ENCODE data around the gene MAP3K21.

Gene MAP3K21

DNA sequence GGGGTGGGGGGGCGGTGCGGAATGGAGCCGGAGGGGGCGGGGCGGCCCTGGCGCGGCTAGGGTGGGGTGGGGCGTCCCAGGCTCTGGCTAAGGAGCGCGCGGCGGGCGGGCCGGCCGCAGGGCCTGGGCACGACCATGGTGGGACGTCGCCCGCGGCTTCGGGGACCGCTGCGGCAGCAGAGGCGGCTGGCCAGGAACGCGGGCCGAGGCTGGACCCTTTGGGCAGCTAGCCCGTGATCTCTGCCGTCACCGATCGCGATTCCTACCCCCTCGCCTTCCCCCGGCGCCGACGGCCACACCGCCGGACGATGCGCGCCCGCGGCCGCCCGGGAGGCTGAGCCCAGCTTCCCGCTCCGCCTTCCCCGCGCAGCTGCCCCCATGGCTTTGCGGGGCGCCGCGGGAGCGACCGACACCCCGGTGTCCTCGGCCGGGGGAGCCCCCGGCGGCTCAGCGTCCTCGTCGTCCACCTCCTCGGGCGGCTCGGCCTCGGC is at the start of gene MAP3K21:
Gene MAP3K21, plus strand, starts transcription at position 74 of the 491 bp plus-strand sequence. Its CDS starts 305 bp downstream, at position 379.
- DNase-seq = peak; percentile 43
- in situ Hi-C loops (cut with MboI; ENCODE audit: low pct_unique_long_range_greater_than_20kb, low sequenced_read_pairs) = no loop called here

DNA sequence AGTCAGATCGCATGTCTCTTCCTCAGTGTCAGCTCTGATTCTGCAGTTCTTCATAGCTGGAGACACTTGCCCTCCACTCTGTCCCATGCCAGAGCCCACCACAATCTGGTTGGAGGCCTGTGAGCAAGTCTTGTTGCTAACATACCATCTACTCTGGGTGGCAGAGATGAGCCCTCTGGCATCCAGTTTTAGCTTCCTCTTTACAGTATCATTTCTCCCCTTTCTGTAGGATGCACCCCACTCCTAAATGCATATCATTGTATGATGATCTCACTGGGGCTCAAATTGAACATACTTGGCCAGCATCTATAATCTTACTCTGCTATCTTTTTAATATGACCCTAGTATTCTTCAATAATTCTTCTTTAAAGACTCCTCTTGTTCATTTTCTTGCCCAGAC is 48.9 kb upstream of the MAP3K21 start:
- in situ Hi-C loops (cut with MboI; ENCODE audit: low pct_unique_long_range_greater_than_20kb, low sequenced_read_pairs) = no loop called here
- no peak for DNase-seq

DNA sequence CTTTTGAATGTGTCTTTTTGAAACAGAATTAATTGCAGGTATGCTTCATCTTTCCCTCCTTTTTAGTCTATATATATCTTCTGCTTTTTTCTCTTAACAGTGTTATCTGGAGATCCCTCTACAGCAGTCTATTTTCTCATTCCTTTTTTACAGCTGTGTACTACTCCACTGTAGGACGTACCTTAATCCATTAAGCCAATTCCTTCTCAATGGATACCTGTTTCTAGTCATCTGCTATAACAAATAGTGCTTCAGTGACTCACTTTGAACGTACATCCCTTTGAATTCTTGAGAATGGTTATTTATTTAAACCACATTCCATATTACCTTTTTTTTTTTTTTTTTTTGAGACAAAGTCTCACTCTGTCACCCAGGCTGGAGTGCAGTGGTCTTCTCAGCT is 47.6 kb upstream of the MAP3K21 start:
- in situ Hi-C loops (cut with MboI; ENCODE audit: low pct_unique_long_range_greater_than_20kb, low sequenced_read_pairs) = no loop called here
- DNase-seq = no peak

DNA sequence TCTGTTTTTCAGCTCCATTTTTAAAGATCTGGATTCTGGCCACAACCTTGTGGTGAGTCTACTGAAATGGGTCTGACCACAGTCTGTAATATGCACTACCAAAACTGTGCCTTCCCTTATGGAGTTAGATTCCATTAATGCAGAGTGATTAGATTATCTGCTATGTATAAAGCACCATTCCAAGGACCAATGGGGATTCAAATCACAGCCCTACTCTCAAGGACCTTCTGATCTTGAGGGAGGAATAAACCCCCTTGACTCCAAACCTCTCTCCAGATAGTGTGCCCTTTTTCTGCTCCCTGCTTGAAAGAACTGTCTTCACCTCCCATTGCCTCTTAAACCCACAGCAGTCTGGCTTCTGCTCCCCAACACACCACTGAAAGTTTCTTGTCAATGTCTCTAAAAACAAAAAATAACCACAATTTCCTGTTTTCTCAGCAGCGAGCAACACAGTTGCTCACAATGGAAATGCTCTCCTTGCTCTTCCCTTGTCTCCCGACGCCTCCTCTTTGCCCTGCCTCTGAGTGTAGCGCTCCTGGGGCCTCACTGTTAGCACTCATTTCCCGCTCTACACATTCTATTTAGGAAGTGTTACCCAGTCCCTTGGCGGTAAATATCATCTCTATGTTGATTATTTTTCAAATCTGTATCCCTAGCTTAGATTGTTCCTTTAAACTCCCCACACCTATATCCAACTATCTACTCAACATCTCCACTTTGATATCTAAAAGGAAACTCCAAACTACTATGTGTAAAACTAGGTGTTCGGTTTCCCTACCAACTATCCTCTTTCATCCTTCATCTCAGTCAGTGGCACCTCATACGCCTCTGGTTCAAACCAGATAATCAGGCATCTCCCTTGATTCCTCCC is 45.6 kb upstream of the MAP3K21 start:
- in situ Hi-C loops (cut with MboI; ENCODE audit: low pct_unique_long_range_greater_than_20kb, low sequenced_read_pairs) = no loop called here
- peak; percentile 41 for DNase-seq

DNA sequence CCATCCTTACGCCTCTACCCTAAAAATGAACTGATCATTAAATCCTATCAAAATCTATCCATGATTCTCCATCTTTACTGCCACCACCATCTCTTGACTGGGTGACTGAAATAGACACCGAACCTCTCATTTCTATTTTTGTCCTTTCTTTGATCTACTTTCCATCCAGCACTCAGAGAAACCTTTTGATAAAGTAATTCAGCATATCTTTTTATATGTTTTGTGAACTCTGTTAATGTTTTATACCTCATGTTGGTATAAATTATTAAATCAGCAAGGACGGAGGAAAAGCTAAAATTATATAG is 45.0 kb upstream of the MAP3K21 start:
- in situ Hi-C loops (cut with MboI; ENCODE audit: low pct_unique_long_range_greater_than_20kb, low sequenced_read_pairs) = no loop called here
- no peak for DNase-seq

DNA sequence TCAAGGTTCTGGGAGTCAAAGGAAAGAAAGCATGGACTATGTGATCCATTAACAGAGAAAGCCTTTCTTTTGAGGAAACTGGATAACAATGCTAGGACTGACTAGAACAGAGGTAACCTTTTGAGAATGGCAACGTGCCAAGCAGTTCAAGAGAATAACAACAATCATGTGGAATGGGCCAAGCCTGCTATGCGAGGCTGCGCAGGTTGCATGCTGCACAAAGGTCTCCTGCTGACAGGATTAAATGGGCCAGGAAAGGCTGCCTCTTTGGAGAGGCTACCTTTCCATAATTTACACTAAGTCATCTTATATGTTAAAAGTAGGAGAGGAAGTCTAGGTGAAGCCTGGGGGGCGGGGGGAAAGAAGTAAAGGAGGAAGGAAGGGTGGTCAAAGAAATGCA is 37.8 kb upstream of the MAP3K21 start:
- DNase-seq = no peak
- in situ Hi-C loops (cut with MboI; ENCODE audit: low pct_unique_long_range_greater_than_20kb, low sequenced_read_pairs) = no loop called here

DNA sequence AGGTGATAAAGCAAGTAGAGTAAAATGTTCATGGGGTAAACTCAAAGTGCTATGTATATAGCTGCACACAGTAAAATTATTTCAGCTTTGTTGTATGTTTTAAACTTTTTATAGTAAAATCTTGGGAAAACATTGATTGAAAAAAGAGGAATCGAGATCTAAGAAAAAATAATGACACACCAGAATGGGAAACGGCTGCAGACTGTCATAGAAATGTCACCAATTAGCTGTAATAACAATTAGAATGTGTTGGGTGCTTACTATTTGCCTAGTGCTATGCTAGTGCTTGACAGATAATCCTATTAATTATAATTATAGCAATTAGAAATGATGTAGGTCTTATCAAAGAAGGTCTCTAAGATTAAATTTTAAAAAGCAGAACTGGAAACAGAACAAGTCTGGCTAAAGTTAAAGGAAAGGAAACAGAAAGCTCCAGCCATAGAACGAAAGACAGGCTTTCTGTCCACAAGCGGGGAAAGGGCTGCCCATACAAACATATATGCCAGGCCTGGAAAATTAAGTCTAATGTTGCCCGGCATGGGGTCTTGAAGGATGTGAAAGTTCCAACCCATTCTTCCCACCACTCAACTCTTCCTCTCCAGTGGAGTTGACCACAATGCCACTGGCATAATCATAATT is 37.0 kb upstream of the MAP3K21 start:
- in situ Hi-C loops (cut with MboI; ENCODE audit: low pct_unique_long_range_greater_than_20kb, low sequenced_read_pairs) = no loop called here
- no peak for DNase-seq

DNA sequence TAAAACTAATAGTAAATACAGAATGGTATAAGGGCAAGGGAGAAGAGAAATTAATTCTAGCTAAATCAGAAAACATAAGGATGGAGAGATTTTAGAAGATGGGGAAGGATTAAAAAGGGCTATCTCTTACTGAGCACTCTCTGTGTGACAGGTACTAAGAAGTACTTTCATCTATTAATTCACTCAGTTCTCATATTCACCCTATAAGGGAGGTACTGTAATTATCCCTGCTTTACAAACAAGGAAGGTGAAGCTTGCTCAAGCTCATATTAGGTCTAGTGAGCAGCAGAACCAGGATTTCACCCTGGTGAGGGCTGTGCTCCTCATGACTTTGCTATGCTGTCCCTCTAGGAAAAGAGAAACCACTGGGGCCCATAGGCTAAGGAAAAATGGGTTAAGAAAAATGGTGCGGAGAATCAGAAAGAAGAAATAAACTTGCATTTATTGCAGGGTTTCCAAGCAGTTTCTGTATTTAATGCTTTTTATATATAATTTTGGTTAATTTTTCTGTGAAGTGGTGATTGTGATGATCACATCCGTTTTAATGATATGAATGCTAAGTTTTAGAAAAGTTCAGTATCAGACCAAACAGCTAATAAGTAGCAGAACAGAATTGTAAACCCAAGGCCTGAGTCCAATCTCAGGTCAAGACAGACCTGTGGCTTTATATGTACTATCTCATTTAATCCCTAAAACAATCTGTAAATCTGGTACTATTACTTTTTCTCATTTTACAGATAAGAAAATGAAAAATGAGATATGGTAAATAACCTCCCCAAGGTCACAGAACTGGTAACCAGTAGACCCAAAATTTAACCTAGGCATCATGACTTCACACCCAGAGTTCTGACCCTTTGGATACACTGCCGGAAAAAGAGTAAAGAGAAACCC is 33.7 kb upstream of the MAP3K21 start:
- in situ Hi-C loops (cut with MboI; ENCODE audit: low pct_unique_long_range_greater_than_20kb, low sequenced_read_pairs) = no loop called here

DNA sequence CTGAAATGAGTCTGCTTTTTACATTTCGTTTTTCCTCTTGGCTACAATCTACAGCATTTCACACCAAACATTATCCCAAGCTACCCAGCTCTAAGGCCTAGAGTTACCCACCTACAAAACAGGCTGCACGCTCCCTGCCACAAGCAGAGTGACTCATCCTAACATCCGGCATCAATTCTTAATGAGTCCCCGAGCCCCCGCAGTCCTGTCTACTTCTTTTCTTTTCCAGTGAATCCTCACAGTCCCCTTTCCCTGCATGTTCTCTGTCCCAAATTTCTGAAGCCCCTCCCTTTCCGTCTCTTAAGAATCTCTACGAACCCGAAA is 32.6 kb upstream of the MAP3K21 start:
- in situ Hi-C loops (cut with MboI; ENCODE audit: low pct_unique_long_range_greater_than_20kb, low sequenced_read_pairs) = no loop called here
- peak; percentile 45 for DNase-seq

More for the DNA sequence above, 33.7 kb upstream of the MAP3K21 start:
- no peak for DNase-seq

DNA sequence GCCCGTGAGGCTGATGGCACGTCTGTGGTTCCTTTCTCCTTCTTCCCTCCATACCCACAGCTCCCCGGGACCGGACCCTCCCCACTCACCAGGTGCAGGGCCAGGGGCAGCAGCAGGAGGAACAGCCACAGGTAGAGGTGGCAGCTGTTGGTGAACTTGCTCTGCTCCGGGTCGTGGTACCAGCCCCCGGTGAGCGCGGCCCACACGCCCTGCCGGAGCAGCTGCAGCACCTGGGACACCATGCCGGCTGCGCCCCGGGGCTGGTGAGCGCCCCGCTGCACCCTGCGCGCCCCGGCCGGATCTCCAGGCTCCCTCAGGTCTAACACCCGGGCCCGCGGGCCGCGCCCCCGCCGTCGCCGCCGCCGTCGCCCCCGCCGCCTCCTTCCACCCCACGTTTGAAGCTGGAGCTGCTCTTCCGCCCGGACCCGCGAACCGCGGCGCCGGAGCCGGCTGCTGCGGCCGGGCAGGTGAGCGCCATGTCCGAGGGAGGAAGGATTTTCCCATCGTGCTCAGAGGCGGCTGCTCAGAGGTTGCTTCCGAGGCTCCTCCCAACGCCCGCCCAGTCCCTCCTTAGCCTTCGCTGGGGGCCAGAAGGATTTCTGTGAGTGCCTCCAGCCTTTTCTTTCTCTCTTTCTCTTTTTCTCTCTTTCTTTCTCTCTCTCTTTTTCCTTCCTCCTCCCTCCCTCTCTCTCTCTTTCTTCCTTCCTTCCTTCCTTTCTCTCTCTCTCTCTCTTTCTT is 32.1 kb upstream of the MAP3K21 start, which contains the start of gene PCNX2:
Gene PCNX2, minus strand, starts transcription at position 489 of the 738 bp plus-strand sequence. Its CDS starts 247 bp downstream, at position 242.
- DNase-seq = peak; percentile 26
- in situ Hi-C loops (cut with MboI; ENCODE audit: low pct_unique_long_range_greater_than_20kb, low sequenced_read_pairs) = no loop called here

DNA sequence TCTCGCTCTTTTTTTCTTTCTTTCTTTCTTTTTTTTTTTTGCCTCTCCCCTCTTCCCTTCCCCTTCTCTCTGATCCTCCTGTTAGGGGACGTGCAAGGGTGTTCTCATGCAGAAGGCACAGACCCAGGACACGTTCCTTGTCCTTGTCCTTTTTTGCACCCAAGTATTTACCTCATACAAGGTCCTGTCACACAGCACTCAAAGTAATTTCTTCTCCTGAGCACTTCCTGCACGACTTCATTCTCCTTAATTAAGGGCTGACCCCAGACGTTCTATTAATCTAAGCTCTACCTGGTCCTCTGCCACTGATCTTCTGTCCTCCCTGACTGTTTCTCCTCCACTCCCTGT is 31.6 kb upstream of the MAP3K21 start:
- in situ Hi-C loops (cut with MboI; ENCODE audit: low pct_unique_long_range_greater_than_20kb, low sequenced_read_pairs) = no loop called here
- DNase-seq = no peak

DNA sequence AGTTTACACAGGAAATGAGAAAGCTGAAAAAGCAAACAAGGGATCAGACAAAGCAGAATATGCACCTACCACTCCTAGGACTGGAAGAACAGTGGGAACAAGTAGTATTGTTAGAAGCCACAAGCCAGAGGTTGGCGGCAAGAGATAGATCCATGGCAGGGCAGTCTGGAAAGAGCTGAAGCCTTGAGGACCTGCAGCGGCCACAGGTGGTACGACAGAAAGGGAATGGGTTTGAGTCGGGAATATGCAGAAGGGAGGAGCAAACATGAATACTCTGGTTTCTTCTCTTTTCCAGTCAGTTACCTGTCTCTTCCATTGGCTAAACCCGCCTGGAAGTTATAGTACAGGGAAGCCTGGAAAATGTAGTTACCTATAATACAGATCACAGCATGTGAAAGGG is 28.1 kb upstream of the MAP3K21 start:
- DNase-seq = no peak
- in situ Hi-C loops (cut with MboI; ENCODE audit: low pct_unique_long_range_greater_than_20kb, low sequenced_read_pairs) = no loop called here

DNA sequence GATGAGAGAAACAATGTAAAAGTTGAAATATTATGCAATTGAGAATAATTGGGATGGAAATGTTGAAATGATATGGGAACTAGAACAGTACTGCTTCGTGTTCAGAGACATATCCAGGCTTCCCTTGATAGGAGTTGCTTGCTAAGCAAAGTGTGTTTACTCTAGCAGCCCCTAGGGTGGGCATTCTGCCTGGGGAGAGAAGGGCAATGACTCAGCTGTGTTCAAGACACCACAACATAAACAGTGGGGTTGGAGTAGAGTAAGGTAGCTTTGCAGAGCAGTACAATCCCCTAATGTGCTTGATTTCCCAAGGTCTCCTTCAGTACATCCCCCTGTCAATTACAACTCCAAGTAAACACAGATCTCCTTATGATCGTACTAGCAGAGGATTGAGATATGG is 27.2 kb upstream of the MAP3K21 start:
- in situ Hi-C loops (cut with MboI; ENCODE audit: low pct_unique_long_range_greater_than_20kb, low sequenced_read_pairs) = no loop called here
- no peak for DNase-seq

DNA sequence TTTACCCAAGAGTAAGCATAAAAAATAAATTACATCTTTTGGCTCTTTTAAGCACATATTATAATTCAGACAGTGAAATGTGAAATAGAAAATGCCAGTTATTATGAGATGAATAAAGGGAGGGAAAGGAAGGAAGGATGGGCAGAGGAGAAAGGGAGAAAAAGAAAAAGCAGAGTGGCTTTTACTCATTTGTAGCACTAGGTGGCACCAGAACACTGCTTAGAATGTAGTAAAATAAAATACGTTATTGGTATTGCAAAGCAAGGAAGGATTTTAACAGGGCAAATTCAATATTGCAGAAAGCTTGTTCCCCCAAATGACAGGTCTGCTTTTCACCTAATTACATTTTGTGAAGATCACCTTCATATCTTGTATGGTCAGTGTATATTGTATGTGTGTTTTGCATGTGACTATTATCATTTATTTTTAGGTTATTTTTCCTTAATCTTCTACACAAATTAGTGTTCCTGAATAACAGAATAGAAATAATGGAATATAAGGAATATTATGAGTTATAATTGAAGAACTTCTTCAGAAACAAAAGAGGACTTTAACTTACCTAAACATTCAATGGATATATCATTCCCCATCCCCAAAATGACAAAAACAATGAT is 22.9 kb upstream of the MAP3K21 start:
- in situ Hi-C loops (cut with MboI; ENCODE audit: low pct_unique_long_range_greater_than_20kb, low sequenced_read_pairs) = no loop called here
- DNase-seq = peak; percentile 59

DNA sequence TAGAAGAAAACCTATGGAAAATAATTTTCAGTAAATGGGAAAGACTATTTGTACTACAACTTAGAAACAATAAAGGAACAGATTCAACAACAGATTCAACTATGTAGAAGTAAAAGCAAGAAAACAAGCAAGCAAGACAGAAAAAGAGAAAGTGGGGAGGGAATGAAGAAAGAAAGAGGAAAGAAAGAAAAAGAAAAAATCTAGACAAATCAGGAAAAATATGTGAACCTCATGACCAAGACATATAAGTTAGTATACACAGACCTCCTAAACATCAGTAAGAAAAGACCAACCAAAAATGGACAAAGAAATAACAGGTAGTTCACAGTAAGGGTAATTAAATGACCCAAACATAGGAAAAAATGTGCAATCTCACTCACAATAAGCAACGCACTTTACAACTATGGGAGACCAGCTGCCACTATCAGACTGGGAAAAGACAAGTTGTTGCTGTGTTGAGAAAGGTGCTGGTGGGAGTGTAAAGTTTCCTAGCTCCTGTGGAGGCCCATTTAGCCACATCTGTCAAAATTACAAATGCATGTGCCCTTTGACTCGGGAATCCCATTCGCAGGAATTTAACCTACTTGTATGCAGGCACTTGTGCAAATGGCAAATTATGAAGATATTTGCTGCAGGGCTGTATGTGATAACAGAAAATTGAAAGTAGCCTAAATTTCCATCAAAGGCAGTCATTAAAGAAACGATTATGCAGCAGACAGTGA is 13.9 kb upstream of the MAP3K21 start:
- no peak for DNase-seq
- in situ Hi-C loops (cut with MboI; ENCODE audit: low pct_unique_long_range_greater_than_20kb, low sequenced_read_pairs) = no loop called here

DNA sequence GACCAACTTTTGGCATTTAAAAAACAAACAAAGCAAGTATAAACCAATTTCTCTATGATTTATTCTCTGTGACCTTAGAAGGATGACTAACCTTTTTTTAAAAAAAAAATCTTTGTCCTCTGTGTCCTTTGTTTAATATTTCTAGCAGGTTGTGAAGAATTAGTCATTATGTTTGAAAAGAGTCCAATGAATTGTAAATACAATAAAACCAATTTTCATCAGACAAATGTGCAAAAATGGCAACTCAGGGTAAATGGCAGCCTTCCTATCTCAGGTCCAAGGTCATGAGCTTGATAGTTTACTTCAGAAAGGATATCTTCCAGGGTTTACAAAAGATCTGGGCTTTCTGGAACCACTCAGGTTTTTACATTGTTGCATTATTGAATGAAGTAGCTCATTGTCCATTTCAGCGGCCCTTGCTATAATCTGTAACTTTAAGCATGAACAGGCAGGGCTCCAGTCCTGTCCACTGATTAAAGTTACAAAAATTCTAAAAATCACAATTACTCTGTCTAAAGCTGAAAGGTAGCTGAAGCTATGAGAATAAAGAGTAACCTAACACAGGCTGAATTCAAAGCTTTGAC is 11.7 kb upstream of the MAP3K21 start:
- no peak for DNase-seq
- in situ Hi-C loops (cut with MboI; ENCODE audit: low pct_unique_long_range_greater_than_20kb, low sequenced_read_pairs) = no loop called here

DNA sequence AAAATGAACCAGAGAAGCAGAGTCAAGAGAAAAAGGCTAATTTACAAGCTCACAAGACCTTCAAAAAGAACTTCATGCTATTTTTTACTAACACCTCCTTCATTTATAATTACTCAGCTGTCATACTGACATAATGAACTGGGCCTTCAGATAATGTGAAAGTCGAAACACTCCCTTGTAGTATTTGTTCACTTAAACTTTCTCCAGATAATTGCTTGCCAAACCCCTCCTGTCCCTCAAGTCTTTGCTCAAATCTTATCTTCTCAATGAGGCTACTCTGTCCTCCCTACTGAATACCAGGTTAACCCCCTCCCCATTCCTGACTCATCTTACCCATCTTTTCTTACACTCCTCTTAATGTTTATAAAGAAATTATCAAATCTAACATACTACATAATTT is 11.1 kb upstream of the MAP3K21 start:
- in situ Hi-C loops (cut with MboI; ENCODE audit: low pct_unique_long_range_greater_than_20kb, low sequenced_read_pairs) = no loop called here
- DNase-seq = no peak

DNA sequence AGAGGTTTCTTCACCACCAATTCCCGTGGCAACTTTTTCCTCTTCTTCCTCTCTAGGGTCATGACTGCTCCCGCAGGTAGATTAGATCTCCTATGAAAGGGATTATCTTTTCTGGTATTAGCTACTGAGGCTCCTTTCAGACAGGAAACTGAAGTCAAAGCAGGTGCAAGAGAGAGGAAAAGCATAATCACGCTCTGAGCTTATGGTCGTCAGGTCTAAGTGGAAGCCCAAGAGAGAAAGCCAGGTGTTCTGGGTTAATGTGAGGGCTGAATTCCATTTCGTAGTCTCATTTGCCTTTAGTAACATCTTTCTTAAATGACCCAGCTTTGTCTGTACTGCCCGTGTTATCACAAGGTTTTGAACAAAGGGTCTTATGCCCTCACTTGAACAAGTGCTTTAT is 8.3 kb upstream of the MAP3K21 start:
- DNase-seq = no peak
- in situ Hi-C loops (cut with MboI; ENCODE audit: low pct_unique_long_range_greater_than_20kb, low sequenced_read_pairs) = no loop called here

Data from KBM-7 (cell line).